Measurements from ENCODE around the gene TMED5. TPM values are rescaled to one million over a fixed set of nuclear protein-coding genes. Genes with fewer than 3 reads are reported as not detected.

TMED5 gene
- total RNA-seq, 1 experiment from 2014 or later: 59.2 TPM

DNA sequence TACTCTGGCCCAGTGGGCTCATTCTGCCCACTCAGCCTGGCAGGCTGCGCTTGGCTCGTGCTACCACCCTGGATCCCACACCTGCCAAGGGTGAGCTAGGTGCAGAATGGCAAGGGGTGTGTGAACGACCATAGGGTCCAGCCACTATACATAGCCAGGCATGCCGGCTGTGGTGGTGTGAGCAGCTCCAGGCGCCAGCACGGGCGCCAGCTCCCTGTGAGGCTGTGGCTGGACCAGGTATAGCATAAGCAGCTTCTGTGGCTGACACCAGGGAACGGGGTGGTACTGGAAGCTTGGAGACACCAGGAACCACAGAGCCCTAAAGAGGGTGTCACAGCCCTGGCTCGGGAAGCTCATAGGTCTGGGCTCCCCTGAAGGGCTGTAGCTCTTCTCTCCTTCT lies 18.9 kb upstream of the TMED5 start:
- intact Hi-C loops (cut with micrococcal nuclease): no loop called here
- peaks cover 34% of the 10 kb centered on the region for H3K36me3 ChIP-seq (ENCODE audit: low read depth, low read length)
- no peak overlapping the region for H3K4me3 ChIP-seq (ENCODE audit: low read length)
- ATAC-seq: no peak
- H3K9me3 ChIP-seq (ENCODE audit: low read length): no peaks in the 10 kb centered on the region
- H3K9me2 ChIP-seq (replicated peaks; ENCODE audit: low read length): no peaks in the 10 kb centered on the region
- H3K9ac ChIP-seq (ENCODE audit: low read length): no peak overlapping the region
- no peaks in the 10 kb centered on the region for H3K79me2 ChIP-seq (ENCODE audit: low read length)
- CTCF ChIA-PET: no interaction called here
- H2AFZ ChIP-seq (ENCODE audit: low read length): no peak overlapping the region
- H3K27ac ChIP-seq (ENCODE audit: low read length): no peak overlapping the region
- H3F3A ChIP-seq (ENCODE audit: low read length, unreplicated experiment): no peaks in the 10 kb centered on the region
- no TSS peak for BruUV-seq (replicated peaks)
- no peak overlapping the region for H3K4me2 ChIP-seq (ENCODE audit: low read length)
- TF ChIP-seq CTCF (conservative IDR thresholded peaks at IDR 0.05; ENCODE audit: low read depth, low read length) (no peak), EZH2phosphoT487 (IDR thresholded peaks at IDR 0.05; ENCODE audit: borderline replicate concordance, low read length) (no peak), EZH2 (IDR thresholded peaks at IDR 0.05; ENCODE audit: low read length, unreplicated experiment) (no peak)
- no peaks in the 10 kb centered on the region for H3K4me1 ChIP-seq (ENCODE audit: insufficient read depth, low read length)
- H4K20me1 ChIP-seq (ENCODE audit: low read length): no peaks in the 10 kb centered on the region
- no peaks in the 10 kb centered on the region for H3K27me3 ChIP-seq (ENCODE audit: low read length)
- no peak for DNase-seq
- POLR2A ChIA-PET (ENCODE audit: unreplicated experiment): no interaction called here

- no peak overlapping the region for H3K27ac ChIP-seq (ENCODE audit: low read length)
- no peak for ATAC-seq
- intact Hi-C loops (cut with micrococcal nuclease): no loop called here
- no peaks in the 10 kb centered on the region for H3K4me1 ChIP-seq (ENCODE audit: insufficient read depth, low read length)
- no peak for DNase-seq
- no TSS peak for BruUV-seq (replicated peaks)
- no peaks in the 10 kb centered on the region for H3F3A ChIP-seq (ENCODE audit: low read length, unreplicated experiment)
- H3K4me3 ChIP-seq (ENCODE audit: low read length): no peak overlapping the region
- POLR2A ChIA-PET (ENCODE audit: unreplicated experiment): interaction anchor here (0.6 kb wide), 1 partner anchor 234 kb away, joined by 19 read pairs; no protein-coding TSS in a partner anchor
- CTCF ChIA-PET: no interaction called here
- H3K9ac ChIP-seq (ENCODE audit: low read length): no peak overlapping the region
- no peaks in the 10 kb centered on the region for H3K9me2 ChIP-seq (replicated peaks; ENCODE audit: low read length)
- no peaks in the 10 kb centered on the region for H3K79me2 ChIP-seq (ENCODE audit: low read length)
- H4K20me1 ChIP-seq (ENCODE audit: low read length): no peaks in the 10 kb centered on the region
- H3K9me3 ChIP-seq (ENCODE audit: low read length): no peaks in the 10 kb centered on the region
- no peak overlapping the region for H2AFZ ChIP-seq (ENCODE audit: low read length)
- H3K27me3 ChIP-seq (ENCODE audit: low read length): no peaks in the 10 kb centered on the region
- peaks cover 24% of the 10 kb centered on the region for H3K36me3 ChIP-seq (ENCODE audit: low read depth, low read length)
- no peak for TF ChIP-seq EZH2 (IDR thresholded peaks at IDR 0.05; ENCODE audit: low read length, unreplicated experiment)
- TF ChIP-seq CTCF (conservative IDR thresholded peaks at IDR 0.05; ENCODE audit: low read depth, low read length): no peak
- TF ChIP-seq EZH2phosphoT487 (IDR thresholded peaks at IDR 0.05; ENCODE audit: borderline replicate concordance, low read length): no peak
- no peak overlapping the region for H3K4me2 ChIP-seq (ENCODE audit: low read length)
Measured at GRCh38 chr1:93196591-93196990, 16.4 kb upstream of the TMED5 start.

DNA sequence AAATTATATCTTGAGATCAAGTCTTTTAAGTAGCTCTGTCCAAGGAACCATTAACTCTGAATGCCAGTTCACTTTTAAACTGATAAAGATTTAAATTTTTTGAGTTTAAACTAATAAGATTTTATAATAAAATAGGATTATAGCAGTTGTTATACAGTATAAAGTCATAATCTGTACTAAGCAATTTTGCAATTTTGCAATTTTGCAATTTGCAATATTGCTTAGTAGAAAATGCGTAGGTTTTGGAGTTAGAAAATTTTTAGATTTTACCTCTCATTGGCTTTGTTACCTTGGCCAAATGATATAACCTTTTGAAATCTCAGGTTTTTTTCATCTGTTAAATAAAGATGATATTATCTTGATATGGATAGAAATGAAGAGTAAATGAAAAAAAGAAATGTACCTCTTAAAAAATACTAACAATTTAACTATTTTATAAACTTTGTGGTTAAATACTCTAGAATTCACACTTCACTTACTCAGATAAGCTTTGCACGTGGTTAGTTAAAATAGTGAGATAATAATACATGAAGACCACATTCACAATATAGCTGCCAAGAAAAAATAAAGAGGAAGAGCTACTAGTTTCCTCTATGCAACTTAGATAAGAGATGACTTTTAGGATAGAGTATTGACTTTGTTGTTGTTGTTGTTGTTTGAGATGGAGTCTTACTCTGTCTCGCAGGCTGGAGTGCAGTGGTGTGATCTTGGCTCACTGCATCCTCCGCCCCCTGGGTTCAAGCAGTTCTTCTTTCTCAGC lies 14.2 kb upstream of the TMED5 start:
- no peak for ATAC-seq

More for the DNA sequence above, 14.2 kb upstream of the TMED5 start:
- no peak overlapping the region for H3K4me3 ChIP-seq (ENCODE audit: low read length)
- CTCF ChIA-PET: no interaction called here
- H3K4me2 ChIP-seq (ENCODE audit: low read length): no peak overlapping the region
- intact Hi-C loops (cut with micrococcal nuclease): no loop called here
- POLR2A ChIA-PET (ENCODE audit: unreplicated experiment): no interaction called here
- no peak overlapping the region for H2AFZ ChIP-seq (ENCODE audit: low read length)
- no peak for DNase-seq
- H3K4me1 ChIP-seq (ENCODE audit: insufficient read depth, low read length): no peaks in the 10 kb centered on the region
- no peaks in the 10 kb centered on the region for H4K20me1 ChIP-seq (ENCODE audit: low read length)
- H3K27ac ChIP-seq (ENCODE audit: low read length): no peak overlapping the region
- peaks cover 20% of the 10 kb centered on the region for H3K36me3 ChIP-seq (ENCODE audit: low read depth, low read length)
- no peaks in the 10 kb centered on the region for H3K27me3 ChIP-seq (ENCODE audit: low read length)
- H3K79me2 ChIP-seq (ENCODE audit: low read length): no peaks in the 10 kb centered on the region
- no peak for TF ChIP-seq EZH2 (IDR thresholded peaks at IDR 0.05; ENCODE audit: low read length, unreplicated experiment)
- TF ChIP-seq CTCF (conservative IDR thresholded peaks at IDR 0.05; ENCODE audit: low read depth, low read length): no peak
- no peak for TF ChIP-seq EZH2phosphoT487 (IDR thresholded peaks at IDR 0.05; ENCODE audit: borderline replicate concordance, low read length)
- H3K9me3 ChIP-seq (ENCODE audit: low read length): no peaks in the 10 kb centered on the region
- no peaks in the 10 kb centered on the region for H3K9me2 ChIP-seq (replicated peaks; ENCODE audit: low read length)
- no peaks in the 10 kb centered on the region for H3F3A ChIP-seq (ENCODE audit: low read length, unreplicated experiment)
- BruUV-seq (replicated peaks): no TSS peak
- H3K9ac ChIP-seq (ENCODE audit: low read length): no peak overlapping the region
